Osteoblast (primary cell): Measurements from ENCODE around the gene INHBC. TPM values are rescaled to one million over a fixed set of nuclear protein-coding genes. Genes with fewer than 3 reads are reported as not detected.
A peak's percentile ranks its signal among the peaks of the same experiment; 100 is the strongest.
"Not testable (repeated sequence)": the region's sequence is repeated elsewhere in the genome, so short reads cannot be mapped to it uniquely, and the experiment has no call there.

Experiments
- DNase-seq: peaks from one replicate; pipeline ENCODE4 v3.0.0; 2011; ENCODE audit warnings: low spot score, mixed read lengths; ENCODE audit not compliant: insufficient read length; ENCODE audit errors: missing footprints
- H2AFZ ChIP-seq: 2 replicates; pipeline ENCODE4 v1.6.0; 2011; ENCODE audit warnings: mild to moderate bottlenecking, low read length
- H3K27ac ChIP-seq: 2 replicates; pipeline ENCODE4 v1.5.1; 2011; ENCODE audit warnings: mild to moderate bottlenecking, low read depth, low read length, moderate library complexity
- H3K27me3 ChIP-seq: 2 replicates; pipeline ENCODE4 v1.6.0; 2012; ENCODE audit warnings: mild to moderate bottlenecking, control low read depth, inconsistent platforms, low read length, moderate library complexity; ENCODE audit not compliant: insufficient read depth
- H3K36me3 ChIP-seq: 2 replicates; pipeline ENCODE4 v1.5.1; 2011; ENCODE audit warnings: mild to moderate bottlenecking, low read length, control low read depth, moderate library complexity; ENCODE audit not compliant: insufficient read depth
- H3K4me1 ChIP-seq: 2 replicates; pipeline ENCODE4 v1.5.1; 2011; ENCODE audit warnings: mild to moderate bottlenecking, low read length, control low read depth, moderate library complexity; ENCODE audit not compliant: insufficient read depth
- H3K4me2 ChIP-seq: 2 replicates; pipeline ENCODE4 v1.6.0; 2011; ENCODE audit warnings: mild to moderate bottlenecking, low read length; ENCODE audit not compliant: insufficient read depth
- H3K4me3 ChIP-seq: fragments of 200-600 bp; sonication (generic); 3 replicates; pipeline ENCODE4 v1.5.1; 2012; ENCODE audit warnings: mild to moderate bottlenecking, low read length, inconsistent platforms; ENCODE audit not compliant: insufficient read depth
- H3K79me2 ChIP-seq: 2 replicates; pipeline ENCODE4 v1.6.0; 2012; ENCODE audit warnings: mild to moderate bottlenecking, low read length, control low read depth, inconsistent platforms; ENCODE audit not compliant: insufficient read depth
- H3K9me3 ChIP-seq: 2 replicates; pipeline ENCODE4 v1.5.1; 2011; ENCODE audit warnings: low read depth, low read length, control low read depth
- H4K20me1 ChIP-seq: 2 replicates; pipeline ENCODE4 v1.6.0; 2012; ENCODE audit warnings: mild to moderate bottlenecking, low read length, control low read depth; ENCODE audit not compliant: insufficient read depth
- CTCF ChIP-seq: IDR thresholded peaks from 2 replicates; pipeline ENCODE4 v1.5.1; 2011; ENCODE audit warnings: mild to moderate bottlenecking, low read depth, low read length, moderate library complexity; ENCODE audit errors: extremely low read depth
- total RNA-seq: library from RNA; depleted of rRNA; stranded (reverse); fragments of >200 nt; gene quantifications from 2 replicates; pipeline ENCODE4 v1.2.3, GENCODE V29; 2012

INHBC gene
- total RNA-seq, 1 donor = not detected

DNA sequence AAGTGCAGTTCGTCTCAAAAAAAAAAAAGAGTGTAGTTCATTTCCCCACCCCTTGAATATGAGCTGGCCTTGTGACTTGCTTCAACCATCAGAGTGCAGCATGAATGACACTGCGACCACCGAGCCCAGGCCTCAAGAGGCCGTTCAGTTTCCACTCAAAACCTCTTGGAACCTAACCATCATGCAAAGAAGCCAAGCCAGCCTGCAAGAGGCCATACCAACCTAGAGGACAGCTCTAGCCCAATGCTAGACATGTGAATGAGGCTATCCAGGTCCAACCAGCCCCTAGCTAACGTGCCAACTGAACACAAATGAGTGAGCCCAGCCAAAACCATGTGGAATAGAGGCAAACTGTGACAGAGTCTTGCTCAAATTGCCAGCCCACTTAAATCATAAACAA, 33.4 kb upstream of the INHBC start:
- Histone ChIP-seq H3K79me2 (peaks cover 56% of the 10 kb centered on the region), H3K27ac (peak overlapping the region; percentile 5), H3K36me3 (no peaks in the 10 kb centered on the region), H3K4me3 (no peak overlapping the region), H3K4me2 (no peak overlapping the region), H3K4me1 (no peaks in the 10 kb centered on the region), H2AFZ (no peak overlapping the region), H4K20me1 (no peaks in the 10 kb centered on the region), H3K27me3 (no peaks in the 10 kb centered on the region), H3K9me3 (no peaks in the 10 kb centered on the region)
- DNase-seq = no peak
- TF ChIP-seq CTCF = no peak

- not testable (repeated sequence) for H3K4me1 ChIP-seq, H3K27ac ChIP-seq, H2AFZ ChIP-seq, DNase-seq, H4K20me1 ChIP-seq, H3K36me3 ChIP-seq, H3K9me3 ChIP-seq, H3K4me2 ChIP-seq, H3K4me3 ChIP-seq, H3K27me3 ChIP-seq
- peaks cover 60% of the 10 kb centered on the region for H3K79me2 ChIP-seq
Observed at GRCh38 chr12:57402156-57402555, 32.4 kb upstream of the INHBC start.

DNA sequence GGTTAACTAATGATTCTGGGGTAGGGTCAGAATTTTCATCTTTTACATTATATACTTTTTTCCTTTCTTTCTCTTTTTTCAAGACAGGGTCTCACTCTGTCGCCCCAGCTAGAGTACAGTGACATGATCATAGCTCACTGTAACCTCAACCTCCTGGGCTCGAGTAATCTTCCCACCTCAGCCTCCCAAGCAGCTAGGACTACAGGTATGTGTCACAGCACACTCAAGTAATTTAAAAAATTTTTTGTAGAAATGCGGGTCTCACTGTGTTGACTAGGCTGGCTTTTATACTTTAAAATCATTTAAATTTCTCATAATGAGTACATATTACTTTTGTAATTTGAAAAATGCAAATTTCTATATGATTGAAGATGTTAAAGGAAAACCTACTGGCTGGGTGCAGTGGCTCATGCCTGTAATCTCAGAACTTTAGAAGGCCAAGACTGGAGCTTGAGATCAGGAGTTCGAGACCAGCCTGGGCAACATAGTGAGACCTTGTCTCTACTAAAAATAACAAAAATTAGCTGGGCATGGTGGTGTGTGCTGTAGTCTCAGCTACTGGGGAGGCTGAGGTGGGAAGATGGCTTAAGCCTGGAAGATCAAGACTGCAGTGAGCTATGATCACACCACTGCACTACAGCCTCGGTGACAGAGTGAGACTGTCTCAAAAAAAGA, 29.5 kb upstream of the INHBC start:
- Histone ChIP-seq H3K36me3 (no peaks in the 10 kb centered on the region), H3K27ac (no peak overlapping the region), H3K9me3 (no peaks in the 10 kb centered on the region), H2AFZ (no peak overlapping the region), H3K27me3 (no peaks in the 10 kb centered on the region), H3K79me2 (peaks cover 64% of the 10 kb centered on the region), H3K4me2 (no peak overlapping the region), H3K4me1 (no peaks in the 10 kb centered on the region), H3K4me3 (no peak overlapping the region), H4K20me1 (no peaks in the 10 kb centered on the region)
- DNase-seq = no peak
- TF ChIP-seq CTCF = no peak

DNA sequence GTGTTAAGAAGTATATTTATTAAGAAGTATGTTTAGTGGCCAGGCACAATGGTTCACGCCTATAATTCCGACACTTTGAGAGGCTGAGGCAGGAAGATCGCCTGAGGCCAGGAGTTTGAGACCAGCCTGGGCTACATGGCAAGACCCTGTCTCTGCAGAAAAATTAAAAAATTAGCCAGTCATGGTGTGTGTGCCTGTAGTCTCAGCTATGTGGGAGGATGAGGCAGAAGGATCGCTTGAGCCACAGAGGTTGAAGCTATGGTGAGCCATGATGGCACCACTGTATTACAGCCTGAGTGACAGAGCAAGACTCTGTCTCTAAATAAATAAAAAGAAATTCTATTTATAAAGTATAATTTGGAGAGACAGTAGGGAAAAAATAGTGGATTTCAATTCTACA, 24.1 kb upstream of the INHBC start:
- Histone ChIP-seq H3K4me3 (no peak overlapping the region), H3K36me3 (no peaks in the 10 kb centered on the region), H3K27ac (no peak overlapping the region), H3K4me2 (no peak overlapping the region), H4K20me1 (peaks cover 4% of the 10 kb centered on the region), H3K27me3 (no peaks in the 10 kb centered on the region), H2AFZ (no peak overlapping the region), H3K9me3 (no peaks in the 10 kb centered on the region), H3K4me1 (no peaks in the 10 kb centered on the region), H3K79me2 (peaks cover 79% of the 10 kb centered on the region)
- TF ChIP-seq CTCF = no peak
- no peak for DNase-seq

GRCh38 chr12:57414160-57414559, 20.4 kb upstream of the INHBC start:
- not testable (repeated sequence) for H3K4me2 ChIP-seq, H3K9me3 ChIP-seq, H3K4me3 ChIP-seq, DNase-seq, H3K4me1 ChIP-seq, H3K27ac ChIP-seq, H3K27me3 ChIP-seq, H2AFZ ChIP-seq, H3K36me3 ChIP-seq
- H4K20me1 ChIP-seq = peaks cover 18% of the 10 kb centered on the region
- peaks cover 92% of the 10 kb centered on the region for H3K79me2 ChIP-seq
